Medulla oblongata (tissue), 1 donor: ENCODE measurements around the gene IL1RAPL1.

Experiments used
- DNase-seq: peaks from one replicate; pipeline ENCODE4 v3.0.0-alpha.2; 2015; ENCODE audit errors: extremely low spot score

Gene IL1RAPL1

GRCh38 chrX:29746326-29746725 is 1159.1 kb downstream of the IL1RAPL1 start:
- no peak for DNase-seq

GRCh38 chrX:29762006-29762405 is 1174.8 kb downstream of the IL1RAPL1 start:
- peak; percentile 23 for DNase-seq

GRCh38 chrX:29775890-29776289 is 1188.6 kb downstream of the IL1RAPL1 start:
- DNase-seq = no peak

- no peak for DNase-seq
Measured at GRCh38 chrX:29787656-29788055, 1200.4 kb downstream of the IL1RAPL1 start.

- DNase-seq = no peak
Measured at GRCh38 chrX:29788991-29789699, 1201.9 kb downstream of the IL1RAPL1 start.

GRCh38 chrX:29792335-29792734 is 1205.1 kb downstream of the IL1RAPL1 start:
- no peak for DNase-seq

- DNase-seq = no peak
Measured at GRCh38 chrX:29797156-29797555, 1209.9 kb downstream of the IL1RAPL1 start.

GRCh38 chrX:29798469-29798868 is 1211.2 kb downstream of the IL1RAPL1 start:
- no peak for DNase-seq

- DNase-seq = no peak
Measured at GRCh38 chrX:29813174-29813573, 1225.9 kb downstream of the IL1RAPL1 start.

- DNase-seq = peak; percentile 6
Measured at GRCh38 chrX:29824176-29824906, 1237.1 kb downstream of the IL1RAPL1 start.

- no peak for DNase-seq
Measured at GRCh38 chrX:29826742-29827141, 1239.5 kb downstream of the IL1RAPL1 start.

GRCh38 chrX:29834311-29834710 is 1247.1 kb downstream of the IL1RAPL1 start:
- DNase-seq = no peak

- no peak for DNase-seq
Measured at GRCh38 chrX:29834764-29835163, 1247.5 kb downstream of the IL1RAPL1 start.

GRCh38 chrX:29841750-29842149 is 1254.5 kb downstream of the IL1RAPL1 start:
- no peak for DNase-seq

GRCh38 chrX:29842552-29842951 is 1255.3 kb downstream of the IL1RAPL1 start:
- DNase-seq = no peak

- DNase-seq = peak; percentile 30
Measured at GRCh38 chrX:29851857-29852605, 1264.8 kb downstream of the IL1RAPL1 start.

GRCh38 chrX:29852767-29853166 is 1265.5 kb downstream of the IL1RAPL1 start:
- DNase-seq = no peak

- DNase-seq = no peak
Measured at GRCh38 chrX:29858714-29859113, 1271.5 kb downstream of the IL1RAPL1 start.

- no peak for DNase-seq
Measured at GRCh38 chrX:29862126-29862677, 1275.0 kb downstream of the IL1RAPL1 start.

GRCh38 chrX:29867971-29868370 is 1280.7 kb downstream of the IL1RAPL1 start:
- no peak for DNase-seq

- no peak for DNase-seq
Measured at GRCh38 chrX:29869837-29870236, 1282.6 kb downstream of the IL1RAPL1 start.

- no peak for DNase-seq
Measured at GRCh38 chrX:29870608-29871007, 1283.4 kb downstream of the IL1RAPL1 start.
